ENCODE data around the gene VSX1.

DNA sequence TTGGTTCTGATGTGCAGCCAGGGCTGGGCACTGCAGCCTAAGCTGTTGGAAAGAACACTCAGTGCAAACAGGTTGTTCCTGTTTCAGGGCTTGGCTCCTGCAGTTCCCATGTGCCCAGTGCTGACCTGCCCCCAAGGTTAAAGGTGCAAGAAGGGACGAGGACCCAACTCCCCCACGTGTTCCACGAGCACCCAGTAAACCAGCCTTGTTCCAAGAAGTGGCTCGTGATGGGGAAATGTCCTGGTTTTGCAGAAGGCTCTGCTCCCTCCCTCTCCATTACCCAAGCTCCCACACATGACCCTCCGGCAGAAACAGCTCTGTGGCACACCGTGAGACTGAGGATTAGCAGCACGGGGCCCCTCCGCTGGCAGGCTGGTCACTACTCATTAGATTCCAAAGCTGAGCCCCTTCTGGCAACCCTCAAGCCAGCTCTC, 33.4 kb downstream of the VSX1 start:
- TF ChIP-seq, protein P1, sequence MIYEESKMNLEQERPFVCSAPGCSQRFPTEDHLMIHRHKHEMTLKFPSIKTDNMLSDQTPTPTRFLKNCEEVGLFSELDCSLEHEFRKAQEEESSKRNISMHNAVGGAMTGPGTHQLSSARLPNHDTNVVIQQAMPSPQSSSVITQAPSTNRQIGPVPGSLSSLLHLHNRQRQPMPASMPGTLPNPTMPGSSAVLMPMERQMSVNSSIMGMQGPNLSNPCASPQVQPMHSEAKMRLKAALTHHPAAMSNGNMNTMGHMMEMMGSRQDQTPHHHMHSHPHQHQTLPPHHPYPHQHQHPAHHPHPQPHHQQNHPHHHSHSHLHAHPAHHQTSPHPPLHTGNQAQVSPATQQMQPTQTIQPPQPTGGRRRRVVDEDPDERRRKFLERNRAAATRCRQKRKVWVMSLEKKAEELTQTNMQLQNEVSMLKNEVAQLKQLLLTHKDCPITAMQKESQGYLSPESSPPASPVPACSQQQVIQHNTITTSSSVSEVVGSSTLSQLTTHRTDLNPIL (CRISPR knock-in tag; IDR thresholded peaks at IDR 0.05; ENCODE audit: low read depth): no peak
- no peak for TF ChIP-seq ZC3H10 (CRISPR knock-in tag; IDR thresholded peaks at IDR 0.05)
- TF ChIP-seq, protein P2, sequence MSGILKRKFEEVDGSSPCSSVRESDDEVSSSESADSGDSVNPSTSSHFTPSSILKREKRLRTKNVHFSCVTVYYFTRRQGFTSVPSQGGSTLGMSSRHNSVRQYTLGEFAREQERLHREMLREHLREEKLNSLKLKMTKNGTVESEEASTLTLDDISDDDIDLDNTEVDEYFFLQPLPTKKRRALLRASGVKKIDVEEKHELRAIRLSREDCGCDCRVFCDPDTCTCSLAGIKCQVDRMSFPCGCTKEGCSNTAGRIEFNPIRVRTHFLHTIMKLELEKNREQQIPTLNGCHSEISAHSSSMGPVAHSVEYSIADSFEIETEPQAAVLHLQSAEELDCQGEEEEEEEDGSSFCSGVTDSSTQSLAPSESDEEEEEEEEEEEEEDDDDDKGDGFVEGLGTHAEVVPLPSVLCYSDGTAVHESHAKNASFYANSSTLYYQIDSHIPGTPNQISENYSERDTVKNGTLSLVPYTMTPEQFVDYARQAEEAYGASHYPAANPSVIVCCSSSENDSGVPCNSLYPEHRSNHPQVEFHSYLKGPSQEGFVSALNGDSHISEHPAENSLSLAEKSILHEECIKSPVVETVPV (CRISPR knock-in tag; IDR thresholded peaks at IDR 0.05): no peak
- TF ChIP-seq, protein P3, sequence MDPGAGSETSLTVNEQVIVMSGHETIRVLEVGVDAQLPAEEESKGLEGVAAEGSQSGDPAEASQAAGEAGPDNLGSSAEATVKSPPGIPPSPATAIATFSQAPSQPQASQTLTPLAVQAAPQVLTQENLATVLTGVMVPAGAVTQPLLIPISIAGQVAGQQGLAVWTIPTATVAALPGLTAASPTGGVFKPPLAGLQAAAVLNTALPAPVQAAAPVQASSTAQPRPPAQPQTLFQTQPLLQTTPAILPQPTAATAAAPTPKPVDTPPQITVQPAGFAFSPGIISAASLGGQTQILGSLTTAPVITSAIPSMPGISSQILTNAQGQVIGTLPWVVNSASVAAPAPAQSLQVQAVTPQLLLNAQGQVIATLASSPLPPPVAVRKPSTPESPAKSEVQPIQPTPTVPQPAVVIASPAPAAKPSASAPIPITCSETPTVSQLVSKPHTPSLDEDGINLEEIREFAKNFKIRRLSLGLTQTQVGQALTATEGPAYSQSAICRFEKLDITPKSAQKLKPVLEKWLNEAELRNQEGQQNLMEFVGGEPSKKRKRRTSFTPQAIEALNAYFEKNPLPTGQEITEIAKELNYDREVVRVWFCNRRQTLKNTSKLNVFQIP (CRISPR knock-in tag; IDR thresholded peaks at IDR 0.05; ENCODE audit: borderline replicate concordance, low read depth): no peak
- no peak for TF ChIP-seq PPARA (CRISPR knock-in tag; IDR thresholded peaks at IDR 0.05; ENCODE audit: borderline replicate concordance)
- no peak for TF ChIP-seq ISL1 (CRISPR knock-in tag; IDR thresholded peaks at IDR 0.05)
- TF ChIP-seq, protein P4, sequence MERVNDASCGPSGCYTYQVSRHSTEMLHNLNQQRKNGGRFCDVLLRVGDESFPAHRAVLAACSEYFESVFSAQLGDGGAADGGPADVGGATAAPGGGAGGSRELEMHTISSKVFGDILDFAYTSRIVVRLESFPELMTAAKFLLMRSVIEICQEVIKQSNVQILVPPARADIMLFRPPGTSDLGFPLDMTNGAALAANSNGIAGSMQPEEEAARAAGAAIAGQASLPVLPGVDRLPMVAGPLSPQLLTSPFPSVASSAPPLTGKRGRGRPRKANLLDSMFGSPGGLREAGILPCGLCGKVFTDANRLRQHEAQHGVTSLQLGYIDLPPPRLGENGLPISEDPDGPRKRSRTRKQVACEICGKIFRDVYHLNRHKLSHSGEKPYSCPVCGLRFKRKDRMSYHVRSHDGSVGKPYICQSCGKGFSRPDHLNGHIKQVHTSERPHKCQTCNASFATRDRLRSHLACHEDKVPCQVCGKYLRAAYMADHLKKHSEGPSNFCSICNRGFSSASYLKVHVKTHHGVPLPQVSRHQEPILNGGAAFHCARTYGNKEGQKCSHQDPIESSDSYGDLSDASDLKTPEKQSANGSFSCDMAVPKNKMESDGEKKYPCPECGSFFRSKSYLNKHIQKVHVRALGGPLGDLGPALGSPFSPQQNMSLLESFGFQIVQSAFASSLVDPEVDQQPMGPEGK (CRISPR knock-in tag; IDR thresholded peaks at IDR 0.05; ENCODE audit: borderline replicate concordance): no peak
- no peak for TF ChIP-seq OSR1 (CRISPR knock-in tag; IDR thresholded peaks at IDR 0.05)
- no peak for TF ChIP-seq ESRRG (CRISPR knock-in tag; IDR thresholded peaks at IDR 0.05)
- no peak for TF ChIP-seq ZNF8 (CRISPR knock-in tag; IDR thresholded peaks at IDR 0.05)

All from SK-N-SH treated with all-trans-retinoic acid at 6 μM for 48 hours (cell line).